PC-3 (cell line): ENCODE results near the gene ARL4D.

ENCODE experiments used
- CTCF ChIP-seq: fragments of 300-600 bp; sonication (generic); conservative IDR thresholded peaks from 2 replicates; pipeline ENCODE4 v1.5.1; 2017; ENCODE audit warnings: antibody characterized with exemption, low read depth, mild to moderate bottlenecking, low read length
- EZH2phosphoT487 ChIP-seq: fragments of 300-600 bp; sonication (generic); IDR thresholded peaks from 2 replicates; pipeline ENCODE4 v1.6.1; 2018; ENCODE audit warnings: mild to moderate bottlenecking, antibody characterized with exemption, low read length, borderline replicate concordance

- TF ChIP-seq CTCF = no peak
- TF ChIP-seq EZH2phosphoT487 = no peak
These were observed 42.3 kb upstream of the ARL4D start for GRCh38 chr17:43356450-43356849.
